GM21723 (cell line): ENCODE measurements around the gene EME1.
"Not testable (repeated sequence)": the region's sequence is repeated elsewhere in the genome, so short reads cannot be mapped to it uniquely, and the experiment has no call there.

Experiments
- ATAC-seq: cut with Tn5 transposase; IDR thresholded peaks from one replicate; pipeline ENCODE4 v1.9.1; 2021; ENCODE audit warnings: mild to moderate bottlenecking, moderate library complexity; ENCODE audit not compliant: unreplicated experiment

Gene EME1

GRCh38 chr17:50372758-50373556 lies at the start of gene EME1, which contains the start of gene MRPL27:
TSS of gene EME1 (plus strand) at chr17:50373229. CDS start at chr17:50375209, 1,980 bp downstream.
TSS of gene MRPL27 (minus strand) at chr17:50373184. CDS start at chr17:50373170, 14 bp downstream.
- peak; percentile 87 for ATAC-seq

GRCh38 chr17:50325906-50326305 lies 47.1 kb upstream of the EME1 start:
- no peak for ATAC-seq

- ATAC-seq = no peak
These were observed 46.1 kb upstream of the EME1 start for GRCh38 chr17:50326831-50327364.

- ATAC-seq = no peak
These were observed 44.4 kb upstream of the EME1 start for GRCh38 chr17:50328363-50329325.

GRCh38 chr17:50329716-50330115 lies 43.3 kb upstream of the EME1 start:
- ATAC-seq = no peak

GRCh38 chr17:50330151-50330775 lies 42.8 kb upstream of the EME1 start:
- no peak for ATAC-seq

- no peak for ATAC-seq
These were observed 41.8 kb upstream of the EME1 start for GRCh38 chr17:50331085-50331791.

- no peak for ATAC-seq
These were observed 40.8 kb upstream of the EME1 start for GRCh38 chr17:50332196-50332595.

GRCh38 chr17:50333291-50334057 lies 39.6 kb upstream of the EME1 start:
- ATAC-seq = not testable (repeated sequence)

- ATAC-seq = no peak
These were observed 35.1 kb upstream of the EME1 start for GRCh38 chr17:50337956-50338355.

- ATAC-seq = no peak
These were observed 34.4 kb upstream of the EME1 start for GRCh38 chr17:50338645-50339044.

GRCh38 chr17:50339381-50339780 lies 33.6 kb upstream of the EME1 start:
- no peak for ATAC-seq

- ATAC-seq = no peak
These were observed 28.2 kb upstream of the EME1 start for GRCh38 chr17:50344731-50345365.

GRCh38 chr17:50345432-50346312 lies 27.4 kb upstream of the EME1 start, which contains the start of gene XYLT2:
TSS of gene XYLT2 (plus strand) at chr17:50346126. CDS start at chr17:50346141, 15 bp downstream.
- ATAC-seq = peak; percentile 78

- ATAC-seq = peak; percentile 42
These were observed 26.5 kb upstream of the EME1 start for GRCh38 chr17:50346313-50347116.

GRCh38 chr17:50347117-50347893 lies 25.7 kb upstream of the EME1 start:
- no peak for ATAC-seq
